RWPE1 (cell line): ENCODE measurements around the gene RAD51D.

ENCODE experiments used
- CTCF ChIA-PET: fragments of 350-600 bp; sonication (Branson Sonifier 250); formaldehyde crosslinking; extraction: SDS; loops from one replicate; lab custom pipeline; 2021; lab: Yijun Ruan, JAX
- POLR2A ChIA-PET: fragments of 400-600 bp; formaldehyde crosslinking; extraction: SDS; loops from one replicate; lab custom pipeline; 2020; ENCODE audit warnings: antibody characterized with exemption; ENCODE audit not compliant: low non-redundant PET; lab: Yijun Ruan, JAX
- DNase-seq: peaks from one replicate; pipeline ENCODE4 v3.0.0; 2012; ENCODE audit warnings: low spot score
- H3K27ac ChIP-seq: fragments of 450-650 bp; 2 replicates; pipeline ENCODE4 v1.5.1; 2017
- CTCF ChIP-seq: fragments of 450-650 bp; conservative IDR thresholded peaks from 2 replicates; pipeline ENCODE4 v1.5.1; 2017; ENCODE audit warnings: low read depth, mild to moderate bottlenecking

Gene RAD51D

GRCh38 chr17:35088356-35088880 lies 31.2 kb downstream of the RAD51D start:
- no peak for TF ChIP-seq CTCF
- DNase-seq, result no peak
- H3K27ac ChIP-seq, result peak overlapping the region; percentile 78
- ChIA-PET POLR2A (interaction anchor here (0.7 kb wide), 1 partner anchor 78 kb away, joined by 3 read pairs; no protein-coding TSS in a partner anchor), CTCF (interaction anchor here (0.6 to 1.4 kb wide), 4 partner anchors 10 to 424 kb away, joined by 3 to 7 read pairs (median 4); partner anchors contain the start of gene RFFL)

- POLR2A ChIA-PET, result interaction anchor here (0.7 kb wide), 1 partner anchor 78 kb away, joined by 3 read pairs; no protein-coding TSS in a partner anchor
- H3K27ac ChIP-seq, result peak overlapping the region; percentile 78
- TF ChIP-seq CTCF, result no peak
- CTCF ChIA-PET, result interaction anchor here (0.6 to 1.4 kb wide), 5 partner anchors 11 to 423 kb away, joined by 3 to 7 read pairs (median 4); partner anchors contain the start of gene RFFL
- DNase-seq, result no peak
Measured at GRCh38 chr17:35087731-35088355, 31.8 kb downstream of the RAD51D start.

- H3K27ac ChIP-seq, result no peak overlapping the region
- ChIA-PET POLR2A (no interaction called here), CTCF (interaction anchor here (0.6 to 1.4 kb wide), 2 partner anchors 23 to 96 kb away, joined by 4 read pairs; partner anchors contain the start of gene RFFL)
- no peak for DNase-seq
- no peak for TF ChIP-seq CTCF
Measured at GRCh38 chr17:35086931-35087573, 32.6 kb downstream of the RAD51D start.

- TF ChIP-seq CTCF, result no peak
- POLR2A ChIA-PET, result no interaction called here
- DNase-seq, result no peak
- H3K27ac ChIP-seq, result no peak overlapping the region
- CTCF ChIA-PET, result no interaction called here
Measured at GRCh38 chr17:35086164-35086563, 33.5 kb downstream of the RAD51D start.

- POLR2A ChIA-PET, result no interaction called here
- CTCF ChIA-PET, result interaction anchor here (0.6 kb wide), 1 partner anchor 748 kb away, joined by 4 read pairs; no protein-coding TSS in a partner anchor
- DNase-seq, result peak; percentile 70
- TF ChIP-seq CTCF, result no peak
- peak overlapping the region; percentile 70 for H3K27ac ChIP-seq
Measured at GRCh38 chr17:35084987-35085386, 34.7 kb downstream of the RAD51D start.

GRCh38 chr17:35083071-35083470 lies 36.6 kb downstream of the RAD51D start:
- H3K27ac ChIP-seq, result no peak overlapping the region
- DNase-seq, result no peak
- POLR2A ChIA-PET, result no interaction called here
- TF ChIP-seq CTCF, result no peak
- CTCF ChIA-PET, result interaction anchor here (0.5 to 0.8 kb wide), 2 partner anchors 11 to 36 kb away, joined by 3 to 5 read pairs; partner anchors contain the start of gene RAD51D
